Activated CD4-positive, alpha-beta T cell treated with anti-CD3 and anti-CD28 coated beads for 36 hours (primary cell): ENCODE results near the gene KCNH8. TPM values are rescaled to one million over a fixed set of nuclear protein-coding genes. Genes with fewer than 3 reads are reported as not detected.
"Not testable (repeated sequence)": the region's sequence is repeated elsewhere in the genome, so short reads cannot be mapped to it uniquely, and the experiment has no call there.

Experiments used
- ATAC-seq: fragments of 200-7000 bp; cut with Tn5 transposase; one replicate; pipeline ENCODE4 v1.10.0; 2021; ENCODE audit warnings: mild to moderate bottlenecking, moderate library complexity
- CTCF ChIA-PET: fragments of 350-600 bp; sonication (Branson Sonifier 250); formaldehyde crosslinking; loops from one replicate; lab custom pipeline; 2021; ENCODE audit warnings: antibody characterized with exemption; lab: Charles Lee
- POLR2A ChIA-PET: fragments of 350-600 bp; sonication (Branson Sonifier 250); formaldehyde crosslinking; loops from one replicate; lab custom pipeline; 2021; ENCODE audit warnings: antibody characterized with exemption, inconsistent platforms; lab: Charles Lee
- DNase-seq: peaks from one replicate; pipeline ENCODE4 v3.0.0-alpha.2; 2020
- H3K27ac Mint-ChIP-seq: one replicate; pipeline ENCODE4 v1.8.0; 2021; ENCODE audit warnings: mixed read lengths
- H3K27me3 Mint-ChIP-seq: one replicate; pipeline ENCODE4 v1.8.0; 2021; ENCODE audit warnings: mixed read lengths
- H3K36me3 Mint-ChIP-seq: one replicate; pipeline ENCODE4 v1.8.0; 2021; ENCODE audit warnings: low read depth, mixed read lengths
- H3K4me1 Mint-ChIP-seq: one replicate; pipeline ENCODE4 v1.8.0; 2021; ENCODE audit warnings: mixed read lengths
- H3K4me3 Mint-ChIP-seq: one replicate; pipeline ENCODE4 v1.8.0; 2021; ENCODE audit warnings: mild to moderate bottlenecking, moderate library complexity, mixed read lengths
- H3K9me3 Mint-ChIP-seq: one replicate; pipeline ENCODE4 v1.8.0; 2021; ENCODE audit warnings: low read depth, mixed read lengths
- intact Hi-C, 2 experiments: fragments of 100-400 bp; cut with DNase I in 1 of 2; cut with micrococcal nuclease in 1 of 2; formaldehyde crosslinking; loops; one replicate each; pipeline versions ENCODE4 v1.14.2 to v1.15.1; 2022 to 2024; cut with DNase I, micrococcal nuclease
- total RNA-seq, 2 experiments: library from RNA; stranded (reverse); gene quantifications; one replicate each; pipeline ENCODE4 v1.2.3, GENCODE V29; 2021

Gene KCNH8
- total RNA-seq, 2 experiments from 2014 or later: 0.05 TPM; not detected in 1

DNA sequence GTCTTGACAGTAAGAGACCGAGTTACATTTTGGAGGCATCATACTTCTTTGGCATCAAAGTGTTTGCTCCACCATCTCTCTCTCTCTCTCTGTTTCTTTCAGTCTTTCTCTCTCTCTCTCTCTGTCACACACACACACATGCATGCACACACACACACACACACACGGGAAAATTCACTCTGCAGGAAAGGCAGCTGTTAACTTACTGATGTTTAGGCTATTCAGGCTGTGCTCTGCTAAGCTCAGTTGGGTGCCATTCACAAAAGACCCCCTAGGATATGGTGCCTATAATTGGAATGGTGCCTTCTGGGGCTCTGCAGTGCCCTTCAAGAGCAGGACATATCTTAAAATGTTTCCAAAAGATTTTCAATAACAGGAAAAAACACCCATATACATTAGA is 78.2 kb downstream of the KCNH8 start:
- Mint-ChIP-seq H3K27me3 (no peaks in the 10 kb centered on the region), H3K4me1 (no peaks in the 10 kb centered on the region), H3K27ac (no peak overlapping the region), H3K9me3 (no peaks in the 10 kb centered on the region), H3K4me3 (no peak overlapping the region), H3K36me3 (no peaks in the 10 kb centered on the region)
- POLR2A ChIA-PET: no interaction called here
- ATAC-seq (no peak), DNase-seq (no peak)
- CTCF ChIA-PET: no interaction called here
- intact Hi-C loops: no loop called here

DNA sequence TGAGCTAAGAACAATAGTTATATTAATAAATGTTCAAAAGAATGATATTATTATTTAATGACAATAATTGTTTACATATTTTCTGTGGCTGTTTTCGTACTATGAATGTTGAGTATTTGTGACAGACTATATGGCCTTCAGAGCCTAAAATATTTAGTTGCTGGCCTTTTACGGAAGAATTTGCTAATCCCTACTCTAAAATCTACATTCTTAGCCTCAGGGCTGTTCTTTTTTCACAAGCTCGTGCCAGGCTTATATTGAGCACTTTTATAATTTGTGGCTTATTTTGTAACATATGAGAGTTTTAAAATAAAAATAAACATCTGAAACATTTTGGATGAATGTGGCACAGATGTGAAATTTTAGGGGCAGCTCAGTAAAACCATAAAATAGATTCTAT is 79.9 kb downstream of the KCNH8 start:
- no peaks in the 10 kb centered on the region for H3K36me3 Mint-ChIP-seq
- intact Hi-C loops: no loop called here
- H3K4me3 Mint-ChIP-seq: no peak overlapping the region
- DNase-seq (no peak), ATAC-seq (no peak)
- H3K4me1 Mint-ChIP-seq: no peaks in the 10 kb centered on the region
- no peak overlapping the region for H3K27ac Mint-ChIP-seq
- CTCF ChIA-PET: interaction anchor here (1.0 to 1.8 kb wide), 3 partner anchors 11 to 16 kb away, joined by 3 to 5 read pairs (median 4); no protein-coding TSS in a partner anchor
- no peaks in the 10 kb centered on the region for H3K9me3 Mint-ChIP-seq
- peaks cover 3% of the 10 kb centered on the region for H3K27me3 Mint-ChIP-seq
- POLR2A ChIA-PET: no interaction called here

DNA sequence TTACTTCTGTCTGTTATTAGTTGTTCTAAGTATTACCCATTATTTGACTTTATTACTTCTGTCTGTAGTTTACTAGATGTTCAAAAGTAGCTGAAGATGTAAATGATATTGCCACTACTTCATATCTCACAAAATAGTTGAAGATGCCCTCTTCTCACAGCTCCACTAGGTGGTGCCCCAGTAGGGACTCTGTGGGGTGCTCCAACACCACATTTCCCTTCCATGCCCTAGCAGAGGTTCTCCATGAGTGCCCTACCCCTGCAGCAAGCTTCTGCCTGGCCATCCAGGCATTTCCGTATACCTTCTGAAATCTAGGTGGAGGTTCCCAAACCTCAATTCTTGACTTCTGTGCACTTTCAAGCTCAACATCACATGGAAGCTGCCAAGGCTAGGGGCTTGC is 80.8 kb downstream of the KCNH8 start:
- Mint-ChIP-seq H3K9me3 (no peaks in the 10 kb centered on the region), H3K36me3 (no peaks in the 10 kb centered on the region), H3K27ac (no peak overlapping the region), H3K27me3 (peaks cover 3% of the 10 kb centered on the region), H3K4me3 (no peak overlapping the region), H3K4me1 (no peaks in the 10 kb centered on the region)
- intact Hi-C loops: no loop called here
- ChIA-PET CTCF (interaction anchor here (0.7 to 1.8 kb wide), 6 partner anchors 10 to 165 kb away, joined by 3 to 6 read pairs (median 4); no protein-coding TSS in a partner anchor), POLR2A (no interaction called here)
- no peak for ATAC-seq
- DNase-seq: peak; percentile 8

DNA sequence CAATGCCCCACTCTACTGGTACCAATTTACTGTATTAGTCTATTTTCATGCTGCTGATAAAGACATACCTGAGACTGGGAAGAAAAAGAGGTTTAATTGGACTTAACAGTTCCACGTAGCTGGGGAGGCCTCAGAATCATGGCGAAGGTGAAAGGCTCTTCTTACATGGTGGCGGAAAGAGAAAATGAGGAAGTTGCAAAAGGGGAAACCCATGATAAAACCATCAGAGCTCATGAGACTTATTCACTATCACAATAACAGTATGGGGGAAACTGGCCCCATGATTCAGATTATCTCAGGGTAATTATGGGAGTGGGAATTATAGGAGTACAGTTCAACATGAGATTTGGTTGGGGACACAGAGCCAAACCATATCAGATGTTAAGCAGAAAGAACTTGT is 81.6 kb downstream of the KCNH8 start:
- H3K4me1 Mint-ChIP-seq, ATAC-seq, H3K36me3 Mint-ChIP-seq, DNase-seq, H3K9me3 Mint-ChIP-seq, CTCF ChIA-PET, H3K27me3 Mint-ChIP-seq, intact Hi-C loops, H3K27ac Mint-ChIP-seq, H3K4me3 Mint-ChIP-seq, POLR2A ChIA-PET: not testable (repeated sequence)

DNA sequence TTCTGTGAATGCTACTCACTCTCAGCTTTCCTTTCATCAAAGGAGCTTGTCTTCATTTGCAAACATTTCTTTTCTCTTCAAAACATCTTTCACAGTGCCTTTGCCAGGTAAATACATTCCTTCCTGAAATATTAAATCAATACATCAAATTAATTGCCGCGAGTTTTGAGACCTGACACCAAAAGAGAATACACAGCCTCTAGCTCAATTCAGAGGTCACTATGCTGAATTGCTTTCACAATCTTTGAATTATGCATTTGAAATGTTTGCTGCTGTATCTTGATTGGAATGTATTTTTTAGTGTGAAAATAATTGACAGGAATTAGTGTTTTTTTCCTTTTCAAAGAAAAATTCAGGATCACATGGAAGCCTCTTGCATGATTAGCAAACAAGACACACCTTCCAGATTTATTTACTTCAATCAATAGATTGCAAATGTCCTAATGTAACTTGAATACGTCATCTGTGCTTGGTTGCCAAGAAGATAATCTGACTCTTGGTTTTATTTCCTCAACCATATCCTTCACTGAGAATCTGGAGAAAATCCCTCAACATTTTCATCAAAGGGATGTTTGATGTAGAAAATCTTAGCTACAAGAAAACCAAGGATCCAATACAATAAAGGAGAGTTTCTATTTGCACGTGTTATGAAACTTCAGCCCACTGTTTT is 83.6 kb downstream of the KCNH8 start:
- peaks cover 5% of the 10 kb centered on the region for H3K27me3 Mint-ChIP-seq
- intact Hi-C loops: no loop called here
- no peaks in the 10 kb centered on the region for H3K36me3 Mint-ChIP-seq
- ChIA-PET POLR2A (no interaction called here), CTCF (interaction anchor here (0.7 to 1.4 kb wide), 2 partner anchors 11 to 114 kb away, joined by 3 read pairs; no protein-coding TSS in a partner anchor)
- no peak overlapping the region for H3K27ac Mint-ChIP-seq
- DNase-seq (no peak), ATAC-seq (no peak)
- H3K4me1 Mint-ChIP-seq: no peaks in the 10 kb centered on the region
- no peaks in the 10 kb centered on the region for H3K9me3 Mint-ChIP-seq
- H3K4me3 Mint-ChIP-seq: no peak overlapping the region

DNA sequence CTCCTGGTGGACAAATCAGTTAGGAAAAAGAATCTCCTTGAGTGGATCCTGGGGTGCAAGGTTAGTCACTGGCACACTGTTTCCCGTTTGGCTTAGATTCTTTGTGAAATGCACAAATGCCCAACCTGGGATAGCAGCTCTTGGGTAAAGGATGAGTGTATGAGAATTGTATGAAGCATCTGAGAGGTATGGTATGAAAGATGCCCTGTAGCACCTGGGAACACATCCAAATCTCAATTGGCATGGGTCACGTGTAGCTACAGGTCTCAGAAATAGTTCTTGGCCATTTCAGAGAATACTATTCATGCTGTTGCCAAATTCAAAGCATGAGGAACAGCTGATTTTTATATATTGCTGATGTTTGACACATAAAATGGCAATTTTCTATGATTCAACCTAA is 84.3 kb downstream of the KCNH8 start:
- Mint-ChIP-seq H3K36me3 (no peaks in the 10 kb centered on the region), H3K9me3 (no peaks in the 10 kb centered on the region), H3K4me3 (no peak overlapping the region), H3K27ac (no peak overlapping the region), H3K4me1 (no peaks in the 10 kb centered on the region), H3K27me3 (peaks cover 5% of the 10 kb centered on the region)
- CTCF ChIA-PET: interaction anchor here (0.6 to 1.4 kb wide), 3 partner anchors 11 to 735 kb away, joined by 3 read pairs; no protein-coding TSS in a partner anchor
- no peak for DNase-seq
- POLR2A ChIA-PET: no interaction called here
- intact Hi-C loops: no loop called here
- no peak for ATAC-seq

DNA sequence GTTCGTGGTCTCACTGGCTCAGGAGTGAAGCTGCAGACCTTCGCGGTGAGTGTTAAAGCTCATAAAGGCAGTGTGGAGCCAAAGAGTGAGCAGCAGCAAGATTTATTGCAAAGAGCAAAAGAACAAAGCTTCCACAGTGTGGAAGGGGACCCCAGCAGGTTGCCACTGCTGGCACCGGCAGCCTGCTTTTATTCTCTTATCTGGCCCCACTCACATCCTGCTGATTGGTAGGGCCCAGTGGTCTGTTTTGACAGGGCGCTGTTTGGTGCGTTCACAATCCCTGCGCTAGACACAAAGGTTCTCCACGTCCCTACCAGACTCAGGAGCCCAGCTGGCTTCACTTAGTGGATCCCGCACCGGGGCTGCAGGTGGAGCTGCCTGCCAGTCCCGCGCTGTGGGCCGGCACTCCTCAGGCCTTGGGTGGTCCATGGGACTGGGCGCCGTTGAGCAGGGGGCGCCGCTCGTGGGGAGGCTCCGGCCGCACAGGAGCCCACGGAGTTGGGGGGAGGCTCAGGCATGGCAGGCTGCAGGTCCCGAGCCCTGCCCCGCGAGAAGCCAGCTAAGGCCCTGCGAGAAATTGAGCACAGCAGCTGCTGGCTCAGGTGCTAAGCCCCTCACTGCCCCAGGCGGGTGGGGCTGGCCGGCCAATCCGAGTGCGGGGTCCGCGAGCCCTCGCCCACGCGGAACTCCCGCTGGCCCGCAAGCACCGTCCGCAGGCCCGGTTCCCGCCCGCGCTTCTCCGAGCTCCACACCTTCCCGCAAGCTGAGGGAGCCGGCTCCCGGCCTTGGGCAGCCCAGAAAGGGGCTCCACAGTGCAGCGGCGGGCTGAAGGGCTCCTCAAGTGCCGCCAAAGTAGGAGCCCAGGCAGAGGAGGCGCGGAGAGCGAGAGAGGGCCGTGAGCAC is 85.8 kb downstream of the KCNH8 start:
- intact Hi-C loops, ATAC-seq, H3K4me1 Mint-ChIP-seq, H3K4me3 Mint-ChIP-seq, H3K9me3 Mint-ChIP-seq, H3K27ac Mint-ChIP-seq, H3K36me3 Mint-ChIP-seq, DNase-seq, CTCF ChIA-PET, POLR2A ChIA-PET, H3K27me3 Mint-ChIP-seq: not testable (repeated sequence)

DNA sequence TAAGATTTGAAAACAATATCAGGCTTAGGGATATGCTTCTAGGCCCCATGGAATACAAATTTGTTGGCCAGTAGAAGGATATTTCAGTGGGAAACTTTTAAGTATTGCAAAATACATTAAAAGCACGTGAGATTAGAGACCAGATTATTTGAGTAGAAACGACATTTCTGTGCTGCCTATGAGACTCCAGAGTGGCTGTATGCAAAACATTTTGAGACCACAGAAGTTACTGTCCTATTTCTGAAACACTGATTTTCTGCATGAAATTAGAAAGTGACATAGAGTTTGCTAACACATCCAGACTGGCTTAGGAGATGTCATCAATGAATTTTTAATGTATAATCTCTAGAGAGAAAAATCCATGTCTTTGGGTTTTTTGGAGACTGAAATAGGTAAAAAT is 99.8 kb downstream of the KCNH8 start:
- ChIA-PET POLR2A (no interaction called here), CTCF (no interaction called here)
- Mint-ChIP-seq H3K4me3 (no peak overlapping the region), H3K27me3 (no peaks in the 10 kb centered on the region), H3K27ac (no peak overlapping the region), H3K4me1 (no peaks in the 10 kb centered on the region), H3K9me3 (peaks cover 5% of the 10 kb centered on the region), H3K36me3 (no peaks in the 10 kb centered on the region)
- intact Hi-C loops: no loop called here
- DNase-seq: no peak
- no peak for ATAC-seq

DNA sequence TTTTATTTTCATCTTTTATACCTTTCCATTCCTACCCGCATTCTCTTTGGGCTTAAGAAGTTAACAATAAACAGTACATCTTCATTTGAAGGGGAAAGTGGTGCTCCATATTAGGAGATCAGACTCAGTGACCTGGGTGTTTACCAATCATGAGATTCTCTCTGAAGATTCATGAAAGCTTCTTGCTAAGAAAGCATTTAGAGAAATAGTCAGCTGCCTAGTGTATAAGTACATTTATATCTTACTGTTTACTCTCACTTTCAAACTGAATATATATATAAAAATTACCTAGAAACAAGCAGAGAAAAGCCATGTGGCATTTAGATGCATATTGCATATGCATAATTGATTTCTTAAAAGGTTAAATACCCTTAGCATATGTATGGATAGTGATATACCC is 100.5 kb downstream of the KCNH8 start:
- Mint-ChIP-seq H3K4me3 (no peak overlapping the region), H3K36me3 (no peaks in the 10 kb centered on the region), H3K9me3 (peaks cover 5% of the 10 kb centered on the region), H3K27ac (no peak overlapping the region), H3K27me3 (no peaks in the 10 kb centered on the region), H3K4me1 (no peaks in the 10 kb centered on the region)
- intact Hi-C loops: no loop called here
- POLR2A ChIA-PET: no interaction called here
- ATAC-seq (no peak), DNase-seq (no peak)
- CTCF ChIA-PET: interaction anchor here (0.9 kb wide), 1 partner anchor 20 kb away, joined by 6 read pairs; no protein-coding TSS in a partner anchor

DNA sequence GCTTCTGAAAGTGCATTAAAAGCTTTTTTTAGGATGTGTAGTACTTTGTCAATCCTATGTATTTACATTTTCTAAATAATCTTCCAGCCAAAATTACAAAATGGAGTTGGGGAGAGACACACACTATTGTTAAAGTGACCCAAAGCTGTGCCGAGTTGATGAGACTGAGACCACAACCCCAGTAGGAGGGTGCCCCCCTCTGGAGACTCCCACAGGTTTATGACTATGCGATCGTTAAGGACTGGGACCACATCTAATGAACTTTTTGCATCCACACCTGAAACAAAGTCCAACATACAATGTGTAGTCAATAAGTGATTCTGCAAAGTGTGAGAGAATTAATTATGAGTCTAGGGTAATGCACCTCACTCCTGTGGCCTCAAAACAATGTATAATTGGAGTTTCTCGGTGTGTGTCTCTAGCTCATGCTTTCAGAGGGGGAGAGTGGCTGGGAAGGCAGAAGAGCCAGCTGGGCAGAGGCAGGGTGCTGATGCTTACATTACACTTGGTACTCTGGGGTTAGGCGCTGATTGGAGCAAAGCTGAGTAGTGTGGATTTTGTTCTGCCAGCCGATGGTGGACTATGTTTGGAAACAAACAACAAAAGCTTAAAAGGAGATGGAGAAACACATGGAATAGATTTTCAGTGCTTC is 102.8 kb downstream of the KCNH8 start:
- CTCF ChIA-PET: no interaction called here

DNA sequence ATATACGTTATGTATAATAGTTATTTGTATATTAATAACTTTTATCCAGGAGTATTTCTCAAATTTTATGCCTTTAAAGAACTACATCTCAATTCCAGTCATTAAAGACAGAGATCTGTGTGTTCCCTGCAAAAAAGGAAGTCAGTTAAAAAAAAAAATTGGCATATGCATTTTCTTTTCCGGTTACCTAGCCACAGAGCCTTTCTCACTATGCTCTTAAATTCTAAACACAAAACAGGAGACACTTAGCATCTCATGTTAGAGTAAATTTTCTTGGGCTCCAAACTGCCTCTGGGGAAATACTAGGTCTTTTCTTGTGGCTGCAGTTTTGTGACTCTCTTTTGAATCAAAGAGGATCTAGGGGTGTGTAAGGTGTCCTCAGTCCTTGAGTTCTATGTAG is 105.9 kb downstream of the KCNH8 start:
- Mint-ChIP-seq H3K9me3 (peaks cover 3% of the 10 kb centered on the region), H3K4me3 (no peak overlapping the region), H3K27me3 (no peaks in the 10 kb centered on the region), H3K4me1 (peaks cover 3% of the 10 kb centered on the region), H3K36me3 (no peaks in the 10 kb centered on the region), H3K27ac (no peak overlapping the region)
- intact Hi-C loops: no loop called here
- ATAC-seq: no peak
- ChIA-PET CTCF (no interaction called here), POLR2A (no interaction called here)
- DNase-seq: no peak

More for the DNA sequence above, 102.8 kb downstream of the KCNH8 start:
- no peak for ATAC-seq
- no peak for DNase-seq
- intact Hi-C loops: no loop called here
- Mint-ChIP-seq H3K9me3 (peaks cover 1% of the 10 kb centered on the region), H3K27ac (no peak overlapping the region), H3K4me3 (no peak overlapping the region), H3K27me3 (no peaks in the 10 kb centered on the region), H3K36me3 (no peaks in the 10 kb centered on the region), H3K4me1 (peaks cover 3% of the 10 kb centered on the region)
- POLR2A ChIA-PET: no interaction called here
